Globus pallidus (tissue), 1 donor: ENCODE data around the gene GSG1L.
"Not testable (repeated sequence)": the region's sequence is repeated elsewhere in the genome, so short reads cannot be mapped to it uniquely, and the experiment has no call there.

Source experiments
- DNase-seq: peaks from one replicate; pipeline ENCODE4 v3.0.0-alpha.2; 2015; ENCODE audit warnings: low spot score

Gene GSG1L

GRCh38 chr16:27945233-27945973 is 118.1 kb downstream of the GSG1L start:
- DNase-seq = no peak

DNA sequence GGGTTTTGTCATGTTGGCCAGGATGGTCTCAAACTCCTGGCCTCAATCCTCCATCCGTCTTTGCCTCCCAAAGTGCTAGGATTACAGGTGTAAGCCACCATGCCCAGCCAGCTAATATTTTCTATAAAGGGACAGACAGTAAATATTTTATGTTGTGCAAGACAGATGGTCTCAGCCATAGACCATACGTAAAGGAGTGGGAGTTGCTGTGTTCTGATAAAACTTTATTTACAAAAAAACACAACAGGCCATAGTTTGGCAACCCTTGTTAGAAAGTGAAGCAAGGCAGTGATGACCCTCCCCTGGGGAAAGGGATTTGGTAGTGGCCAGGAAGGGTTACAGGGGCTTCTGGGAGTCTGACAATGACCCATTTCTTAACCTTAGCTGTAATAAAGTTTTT is 119.7 kb downstream of the GSG1L start:
- no peak for DNase-seq

DNA sequence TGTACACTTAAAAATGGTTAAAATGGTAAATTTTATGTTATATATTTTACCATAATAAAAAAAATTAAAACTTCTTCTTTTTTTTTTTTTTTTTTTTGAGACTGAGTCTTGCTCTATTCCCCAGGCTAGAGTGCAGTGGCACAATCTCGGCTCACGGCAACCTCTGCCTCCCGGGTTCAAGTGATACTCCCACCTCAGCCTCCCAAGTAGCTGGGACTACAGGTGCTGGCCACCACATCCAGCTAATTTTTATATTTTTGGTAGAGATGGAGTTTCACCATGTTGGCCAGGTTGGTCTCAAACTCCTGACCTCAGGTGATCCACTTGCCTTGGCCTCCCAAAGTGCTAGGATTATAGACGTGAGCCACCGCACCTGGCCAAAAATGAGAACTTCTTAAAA is 121.4 kb downstream of the GSG1L start:
- DNase-seq = not testable (repeated sequence)

DNA sequence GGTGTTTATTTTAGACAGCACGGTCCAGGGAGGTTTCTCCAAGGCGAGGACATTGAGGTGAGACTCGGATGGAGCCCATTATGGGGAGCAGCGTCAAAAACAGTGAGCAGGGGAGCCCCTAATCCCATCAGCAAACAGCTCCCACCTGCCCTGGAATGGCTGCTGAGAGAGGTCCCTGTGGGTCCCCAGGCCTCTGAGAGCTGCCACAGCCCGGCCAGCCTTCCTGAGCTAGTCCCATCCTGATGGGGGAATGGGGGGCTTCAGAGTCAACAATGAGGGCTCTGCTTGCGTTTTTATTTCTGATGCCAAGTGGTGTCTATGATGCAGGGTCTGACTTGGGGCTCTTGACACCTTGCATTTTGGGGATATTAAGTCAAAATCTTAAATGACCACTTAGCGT is 128.4 kb downstream of the GSG1L start:
- DNase-seq = no peak

DNA sequence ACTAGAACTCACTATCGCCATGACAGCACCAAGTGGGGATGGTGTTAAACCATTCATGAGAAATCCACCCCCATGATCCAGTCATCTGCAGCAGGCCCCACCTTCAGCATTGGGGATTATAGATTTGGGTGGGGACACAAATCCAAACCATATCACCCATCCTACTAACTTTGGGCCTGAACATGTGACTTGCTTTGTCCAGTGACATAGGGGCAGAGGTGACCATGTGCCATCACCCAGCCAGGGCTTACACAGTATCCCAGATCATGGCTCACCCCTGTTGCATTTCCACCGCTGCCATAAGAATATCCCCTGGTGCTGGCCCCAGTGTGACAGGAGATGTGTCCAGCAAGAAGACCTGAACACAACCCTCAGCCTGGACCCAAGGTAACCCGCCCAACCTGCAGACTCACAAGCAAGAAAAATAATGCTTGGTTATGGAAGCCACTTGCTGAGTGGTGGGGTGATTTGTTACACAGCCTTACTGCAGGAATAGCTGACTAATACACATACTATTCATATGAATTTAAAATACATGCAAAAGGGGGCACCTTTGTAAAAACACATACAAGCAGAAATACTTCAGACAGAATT is 130.9 kb downstream of the GSG1L start:
- no peak for DNase-seq

- no peak for DNase-seq
These were observed 133.7 kb downstream of the GSG1L start for GRCh38 chr16:27929818-27930217.

GRCh38 chr16:27928542-27928941 is 135.0 kb downstream of the GSG1L start:
- no peak for DNase-seq

GRCh38 chr16:27927266-27927901 is 136.1 kb downstream of the GSG1L start:
- DNase-seq = no peak

- DNase-seq = no peak
These were observed 137.9 kb downstream of the GSG1L start for GRCh38 chr16:27925612-27926011.

- DNase-seq = no peak
These were observed 138.9 kb downstream of the GSG1L start for GRCh38 chr16:27924411-27925118.

DNA sequence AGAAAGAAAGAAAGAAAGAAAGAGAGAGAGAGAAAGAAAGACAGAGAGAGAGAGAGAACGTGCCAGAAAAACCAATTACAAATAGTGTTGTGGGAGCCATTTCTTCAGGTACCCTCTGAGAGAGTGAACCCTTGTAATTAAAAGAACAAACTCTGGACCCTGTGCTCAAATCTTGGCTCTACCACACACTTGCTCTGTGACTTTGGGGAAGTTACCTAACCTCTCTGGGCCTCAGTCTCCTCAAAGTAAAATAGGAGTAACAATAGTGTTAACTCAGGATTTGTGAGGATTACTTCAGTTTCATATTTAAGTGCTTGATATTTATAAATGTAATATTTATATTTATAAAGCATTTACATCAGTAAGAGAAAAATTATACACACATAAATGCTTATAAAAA is 139.8 kb downstream of the GSG1L start:
- DNase-seq = no peak

GRCh38 chr16:27922433-27922832 is 141.1 kb downstream of the GSG1L start:
- no peak for DNase-seq

DNA sequence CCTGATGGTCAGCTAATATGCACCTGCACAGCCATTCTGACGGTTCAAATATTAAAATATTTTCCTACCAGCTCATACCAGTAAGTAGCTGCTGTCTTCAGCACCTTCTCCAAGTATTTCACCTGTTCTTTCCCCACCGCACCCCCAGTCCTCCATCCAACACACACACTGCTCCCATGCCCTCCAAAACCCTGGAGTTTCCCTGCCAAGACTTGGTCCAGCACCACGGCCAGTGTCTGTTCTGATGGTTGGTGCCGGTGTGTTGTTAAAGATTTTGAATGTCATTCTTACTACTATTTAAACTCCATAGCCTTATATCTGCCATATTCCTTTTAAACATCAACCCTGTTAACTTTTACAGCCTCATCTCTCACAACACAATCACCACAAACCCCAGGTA is 142.4 kb downstream of the GSG1L start:
- DNase-seq = no peak

DNA sequence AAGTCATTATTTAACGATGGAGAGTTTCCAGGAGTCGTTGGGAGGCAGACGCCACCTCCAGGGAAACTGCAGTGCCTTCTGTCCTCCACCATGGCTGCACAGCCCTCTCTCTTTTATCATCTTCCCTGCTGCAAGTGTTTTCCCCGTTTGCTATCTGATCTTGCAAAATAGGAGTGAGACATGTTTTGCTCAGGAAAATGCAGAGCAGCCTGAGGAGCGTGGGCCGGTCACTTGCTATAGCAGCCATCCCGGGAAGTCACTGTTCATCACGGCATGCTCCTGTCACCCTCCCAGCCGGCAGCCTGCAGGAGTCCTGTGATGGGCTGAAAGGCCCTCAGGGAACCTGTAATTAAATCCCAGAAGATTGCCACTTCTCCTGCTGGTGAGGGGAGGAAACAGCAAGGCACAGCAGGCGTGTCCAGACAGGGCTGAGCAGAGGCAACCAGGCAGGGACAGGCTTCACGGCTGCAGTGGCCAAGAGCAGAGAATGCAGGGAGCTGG is 143.1 kb downstream of the GSG1L start:
- DNase-seq = no peak

DNA sequence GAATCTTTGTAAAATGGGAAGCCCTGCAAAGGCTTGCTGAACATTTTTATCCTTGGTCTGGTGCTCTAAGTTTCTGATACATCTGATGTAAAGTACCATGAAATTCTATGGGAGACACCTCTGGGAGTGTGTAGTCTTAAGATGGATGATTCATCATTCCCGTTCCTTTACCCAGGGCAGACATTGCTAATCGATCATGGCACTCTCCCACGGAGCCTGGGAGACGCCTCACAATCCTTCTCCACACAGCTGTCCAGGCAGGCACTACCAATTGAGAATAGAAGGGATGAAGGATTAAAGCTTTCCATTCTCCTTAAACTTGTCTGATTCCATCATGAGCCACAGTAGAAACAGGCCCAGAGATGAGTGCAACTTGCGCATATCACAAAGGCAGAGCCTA is 144.8 kb downstream of the GSG1L start:
- no peak for DNase-seq

DNA sequence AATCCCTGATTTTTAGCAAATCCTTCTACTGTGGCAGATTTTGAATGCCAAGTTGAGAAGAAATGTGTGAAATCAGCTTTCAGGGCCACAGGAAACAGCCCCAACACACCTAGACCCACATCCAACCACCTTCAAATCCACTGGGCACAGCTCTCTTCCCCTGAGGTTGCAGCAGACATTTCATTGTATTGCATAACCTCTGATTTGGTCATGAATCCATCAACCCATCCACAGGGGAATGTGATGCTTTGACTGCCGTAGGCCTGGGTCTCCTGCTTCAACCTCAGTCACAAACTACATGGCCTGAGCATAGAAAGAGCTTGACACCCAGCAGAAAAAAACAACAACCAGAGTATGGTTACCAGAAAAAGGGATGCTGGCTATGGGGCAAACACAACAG is 145.6 kb downstream of the GSG1L start:
- no peak for DNase-seq

- no peak for DNase-seq
These were observed 152.0 kb downstream of the GSG1L start for GRCh38 chr16:27911486-27911885.

- DNase-seq = no peak
These were observed 156.0 kb downstream of the GSG1L start for GRCh38 chr16:27907457-27907972.

DNA sequence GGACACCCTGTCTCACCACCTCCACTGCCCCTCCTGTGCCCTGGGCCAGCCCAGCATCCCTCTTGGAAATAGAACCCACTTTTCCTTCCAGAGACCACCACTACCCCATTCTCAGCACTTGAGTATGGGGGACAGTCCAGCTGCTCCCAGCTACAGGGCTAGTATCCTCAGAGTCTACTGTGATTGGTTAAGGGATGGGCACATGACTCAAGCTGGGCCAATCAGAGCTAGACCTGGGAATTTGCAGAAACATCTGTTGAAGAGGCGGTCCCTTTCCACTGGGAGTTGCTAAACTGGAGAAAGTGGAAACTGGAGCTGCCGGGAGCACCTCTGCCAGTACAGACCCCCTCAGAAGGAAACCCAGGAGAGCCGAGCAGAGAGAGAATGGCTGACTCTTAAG is 156.6 kb downstream of the GSG1L start:
- no peak for DNase-seq

DNA sequence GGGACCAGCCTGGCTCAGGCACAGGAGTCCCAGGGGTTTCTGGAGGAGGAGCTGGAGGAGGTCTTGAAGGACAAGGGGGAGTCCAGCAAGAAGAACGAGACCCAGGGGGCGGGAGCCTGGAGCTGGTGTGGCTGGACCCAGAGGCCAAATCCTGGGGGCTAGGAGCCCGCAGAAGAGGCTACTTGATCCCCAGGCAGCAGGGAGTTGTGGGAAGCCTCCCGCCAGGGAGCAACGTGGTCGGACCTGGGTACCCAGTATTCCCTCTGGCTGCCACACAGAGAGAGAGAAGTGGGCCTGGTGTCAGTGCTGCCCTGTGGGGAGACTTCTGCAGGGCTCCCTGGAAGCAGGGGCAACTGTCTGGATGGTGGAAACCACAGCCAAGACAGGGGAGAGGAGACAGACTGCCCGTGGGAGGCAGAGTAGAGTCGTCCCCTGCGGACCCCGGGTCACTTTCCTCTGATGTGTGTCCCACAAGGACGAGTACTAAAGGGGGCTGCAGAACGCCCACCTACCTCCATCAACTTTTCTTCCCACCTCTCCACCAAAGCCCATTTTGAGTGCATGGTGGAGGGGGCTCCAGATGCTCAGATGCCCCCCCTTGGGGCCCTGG is 160.4 kb downstream of the GSG1L start:
- no peak for DNase-seq

GRCh38 chr16:27902551-27902950 is 161.0 kb downstream of the GSG1L start:
- DNase-seq = no peak

DNA sequence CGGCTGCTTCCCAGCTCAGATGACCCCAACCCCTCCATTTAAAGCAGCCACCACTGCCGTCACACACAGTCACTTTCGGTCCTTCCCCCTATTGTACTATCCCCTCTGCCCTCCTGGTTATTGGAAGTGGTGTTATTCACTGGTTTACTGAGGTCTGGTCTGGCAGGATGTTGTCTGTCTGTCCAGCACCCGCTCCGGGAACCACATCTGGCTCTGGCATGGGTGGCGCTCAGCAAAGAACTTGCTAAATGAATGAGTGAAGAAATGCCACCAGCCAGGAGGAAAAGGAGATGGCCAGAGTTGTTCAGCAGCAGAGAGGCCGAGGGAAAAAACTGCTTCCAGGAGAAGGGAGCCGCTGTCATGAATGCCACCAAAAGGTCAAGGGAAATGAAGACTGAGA is 161.6 kb downstream of the GSG1L start:
- DNase-seq = no peak
